Fibroblast of lung (primary cell): Measurements from ENCODE around the gene LYZL4. TPM values are rescaled to one million over a fixed set of nuclear protein-coding genes. Genes with fewer than 3 reads are reported as not detected.
A peak's percentile ranks its signal among the peaks of the same experiment; 100 is the strongest.

Experiments used
- DNase-seq, 2 donors: peaks; one replicate each; pipeline versions ENCODE4 v3.0.0 to v3.0.0-alpha.2; 2010; ENCODE audit warnings: low read depth in 2 of 2
- H2AFZ ChIP-seq: 2 replicates; pipeline ENCODE4 v1.5.1; 2012; ENCODE audit warnings: low read length, control low read depth, inconsistent platforms
- H3K27ac ChIP-seq: 2 replicates; pipeline ENCODE4 v1.5.1; 2011; ENCODE audit warnings: low read length, control low read depth; ENCODE audit not compliant: insufficient read depth
- H3K27me3 ChIP-seq: 2 replicates; pipeline ENCODE4 v1.5.1; 2011; ENCODE audit warnings: mild to moderate bottlenecking, low read length; ENCODE audit not compliant: control insufficient read depth, insufficient read depth
- H3K36me3 ChIP-seq: 2 replicates; pipeline ENCODE4 v1.5.1; 2011; ENCODE audit warnings: low read length; ENCODE audit not compliant: control insufficient read depth, insufficient read depth
- H3K4me1 ChIP-seq: 2 replicates; pipeline ENCODE4 v1.5.1; 2011; ENCODE audit warnings: low read length; ENCODE audit not compliant: control insufficient read depth, insufficient read depth; ENCODE audit errors: extremely low read depth
- H3K4me2 ChIP-seq: 2 replicates; pipeline ENCODE4 v1.5.1; 2011; ENCODE audit warnings: low read length, control low read depth; ENCODE audit not compliant: insufficient read depth; ENCODE audit errors: extremely low read depth
- H3K4me3 ChIP-seq, 4 experiments: fragments of 200-600 bp in 1 of 4; sonication (generic) in 1 of 4; replicated peaks in 1 of 4; 2 replicates each; pipeline ENCODE4 v1.5.1; 2011 to 2016; ENCODE audit warnings: low read length in 4 of 4, low read depth in 3 of 4, mild to moderate bottlenecking in 3 of 4, control low read depth in 2 of 4, inconsistent platforms in 1 of 4, mixed read lengths in 1 of 4; ENCODE audit not compliant: insufficient read depth in 1 of 4; ENCODE audit errors: control extremely low read depth in 1 of 4
- H3K79me2 ChIP-seq: 2 replicates; pipeline ENCODE4 v1.5.1; 2012; ENCODE audit warnings: mild to moderate bottlenecking, low read length, inconsistent platforms; ENCODE audit not compliant: control insufficient read depth, insufficient read depth
- H3K9ac ChIP-seq: 2 replicates; pipeline ENCODE4 v1.5.1; 2011; ENCODE audit warnings: mild to moderate bottlenecking, low read length, control low read depth; ENCODE audit not compliant: insufficient read depth
- H3K9me3 ChIP-seq: 2 replicates; pipeline ENCODE4 v1.5.1; 2012; ENCODE audit warnings: low read depth, low read length; ENCODE audit not compliant: control insufficient read depth, insufficient read depth
- H4K20me1 ChIP-seq: 2 replicates; pipeline ENCODE4 v1.5.1; 2011; ENCODE audit warnings: low read length; ENCODE audit not compliant: control insufficient read depth, insufficient read depth; ENCODE audit errors: extremely low read depth
- EZH2 ChIP-seq: IDR thresholded peaks from 2 replicates; pipeline ENCODE4 v1.5.1; 2012; ENCODE audit warnings: low read length, control low read depth, mild to moderate bottlenecking; ENCODE audit errors: missing control alignments
- polyA plus RNA-seq, 2 donors: library from polyadenylated mRNA; depleted of rRNA in 1 of 2; stranded (reverse) in 1 of 2; unstranded in 1 of 2; fragments of >200 nt; gene quantifications; 2 replicates each; pipeline ENCODE4 v1.2.1, GENCODE V29; 2011 to 2012; ENCODE audit warnings: missing spikeins in 1 of 2
- total RNA-seq: library from RNA; depleted of rRNA; stranded (reverse); fragments of >200 nt; gene quantifications from 2 replicates; pipeline ENCODE4 v1.2.1, GENCODE V29; 2014
- TF ChIP-seq, protein P1 (sequence below), 2 donors: IDR thresholded peaks in 1 of 2; conservative IDR thresholded peaks in 1 of 2; 1 replicate in 1 of 2; 2 replicates in 1 of 2; pipeline ENCODE4 v1.5.1; 2011 to 2012; ENCODE audit warnings: low read length in 2 of 2, control low read depth in 1 of 2, inconsistent platforms in 1 of 2, low read depth in 1 of 2, mild to moderate bottlenecking in 1 of 2

LYZL4 gene
- total and polyA plus RNA-seq, 2 donors (not counting 1 experiment from before 2014, with no cell fraction given) = not detected

DNA sequence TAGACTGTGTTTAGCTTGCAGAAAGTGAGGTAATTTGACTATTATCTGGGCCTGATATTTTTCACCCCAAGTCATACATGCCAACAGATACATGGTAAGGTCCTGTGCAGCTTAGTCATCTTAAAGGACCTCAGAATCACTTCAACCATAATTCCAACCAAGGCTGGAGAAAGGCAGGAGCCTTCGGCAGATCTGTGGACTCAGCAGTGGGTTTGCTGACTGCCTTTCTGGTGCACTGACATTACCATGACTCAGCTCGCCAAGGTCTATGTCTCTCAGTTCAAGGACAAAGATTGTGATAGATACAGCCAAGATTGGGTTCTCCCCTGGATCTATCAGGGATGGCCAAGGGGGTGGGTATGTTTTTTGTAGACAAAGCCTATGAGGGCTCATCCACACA lies 32.7 kb downstream of the LYZL4 start:
- Histone ChIP-seq H3K4me2 (no peak overlapping the region), H3K27ac (no peak overlapping the region), H3K27me3 (no peaks in the 10 kb centered on the region), H2AFZ (no peak overlapping the region), H3K4me3 (no peak overlapping the region), H3K36me3 (no peaks in the 10 kb centered on the region), H4K20me1 (no peaks in the 10 kb centered on the region), H3K4me1 (no peaks in the 10 kb centered on the region), H3K9ac (no peak overlapping the region), H3K9me3 (no peaks in the 10 kb centered on the region), H3K79me2 (no peaks in the 10 kb centered on the region)
- TF ChIP-seq, protein P1, sequence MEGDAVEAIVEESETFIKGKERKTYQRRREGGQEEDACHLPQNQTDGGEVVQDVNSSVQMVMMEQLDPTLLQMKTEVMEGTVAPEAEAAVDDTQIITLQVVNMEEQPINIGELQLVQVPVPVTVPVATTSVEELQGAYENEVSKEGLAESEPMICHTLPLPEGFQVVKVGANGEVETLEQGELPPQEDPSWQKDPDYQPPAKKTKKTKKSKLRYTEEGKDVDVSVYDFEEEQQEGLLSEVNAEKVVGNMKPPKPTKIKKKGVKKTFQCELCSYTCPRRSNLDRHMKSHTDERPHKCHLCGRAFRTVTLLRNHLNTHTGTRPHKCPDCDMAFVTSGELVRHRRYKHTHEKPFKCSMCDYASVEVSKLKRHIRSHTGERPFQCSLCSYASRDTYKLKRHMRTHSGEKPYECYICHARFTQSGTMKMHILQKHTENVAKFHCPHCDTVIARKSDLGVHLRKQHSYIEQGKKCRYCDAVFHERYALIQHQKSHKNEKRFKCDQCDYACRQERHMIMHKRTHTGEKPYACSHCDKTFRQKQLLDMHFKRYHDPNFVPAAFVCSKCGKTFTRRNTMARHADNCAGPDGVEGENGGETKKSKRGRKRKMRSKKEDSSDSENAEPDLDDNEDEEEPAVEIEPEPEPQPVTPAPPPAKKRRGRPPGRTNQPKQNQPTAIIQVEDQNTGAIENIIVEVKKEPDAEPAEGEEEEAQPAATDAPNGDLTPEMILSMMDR (conservative IDR thresholded peaks at IDR 0.05 in 1 of 2, IDR thresholded peaks at IDR 0.05 in 1 of 2; ENCODE audit: low read depth in 1 of 2, low read length in 2 of 2) = no peak
- TF ChIP-seq EZH2 = no peak
- peak in 1 of 2 donors; percentile 29 for DNase-seq

DNA sequence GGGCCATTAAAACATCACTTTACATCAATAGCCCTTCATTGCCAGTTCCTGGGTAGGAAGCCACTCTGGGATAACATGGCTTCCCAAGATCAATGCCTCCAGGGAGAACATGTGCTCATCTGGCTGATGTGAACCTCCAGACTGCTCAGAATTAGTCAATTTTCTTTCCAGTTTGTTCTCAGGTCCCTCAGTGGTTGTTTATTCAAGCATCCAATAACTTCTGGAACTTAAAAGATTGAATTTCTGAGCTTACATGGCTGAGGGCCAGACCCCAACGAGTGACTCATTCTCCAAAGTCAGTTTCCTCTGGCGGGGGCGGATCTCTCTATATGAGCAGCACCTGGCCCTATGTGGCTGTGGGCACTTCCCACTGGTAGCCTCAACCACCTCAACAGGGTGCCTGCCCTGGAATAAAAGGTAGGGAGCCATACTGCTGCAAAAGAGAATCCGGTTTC lies 34.0 kb downstream of the LYZL4 start:
- no peaks in the 10 kb centered on the region for H3K36me3 ChIP-seq
- no peak overlapping the region for H3K9ac ChIP-seq
- TF ChIP-seq, protein P1 (conservative IDR thresholded peaks at IDR 0.05 in 1 of 2, IDR thresholded peaks at IDR 0.05 in 1 of 2; ENCODE audit: low read depth in 1 of 2, low read length in 2 of 2) = no peak
- TF ChIP-seq EZH2 = no peak
- H3K4me2 ChIP-seq = no peak overlapping the region
- DNase-seq = peak; percentile 65 to 92
- H4K20me1 ChIP-seq = no peaks in the 10 kb centered on the region
- no peak overlapping the region for H3K4me3 ChIP-seq
- no peak overlapping the region for H2AFZ ChIP-seq
- no peak overlapping the region for H3K27ac ChIP-seq
- no peaks in the 10 kb centered on the region for H3K9me3 ChIP-seq
- no peaks in the 10 kb centered on the region for H3K27me3 ChIP-seq
- no peaks in the 10 kb centered on the region for H3K4me1 ChIP-seq
- no peaks in the 10 kb centered on the region for H3K79me2 ChIP-seq

DNA sequence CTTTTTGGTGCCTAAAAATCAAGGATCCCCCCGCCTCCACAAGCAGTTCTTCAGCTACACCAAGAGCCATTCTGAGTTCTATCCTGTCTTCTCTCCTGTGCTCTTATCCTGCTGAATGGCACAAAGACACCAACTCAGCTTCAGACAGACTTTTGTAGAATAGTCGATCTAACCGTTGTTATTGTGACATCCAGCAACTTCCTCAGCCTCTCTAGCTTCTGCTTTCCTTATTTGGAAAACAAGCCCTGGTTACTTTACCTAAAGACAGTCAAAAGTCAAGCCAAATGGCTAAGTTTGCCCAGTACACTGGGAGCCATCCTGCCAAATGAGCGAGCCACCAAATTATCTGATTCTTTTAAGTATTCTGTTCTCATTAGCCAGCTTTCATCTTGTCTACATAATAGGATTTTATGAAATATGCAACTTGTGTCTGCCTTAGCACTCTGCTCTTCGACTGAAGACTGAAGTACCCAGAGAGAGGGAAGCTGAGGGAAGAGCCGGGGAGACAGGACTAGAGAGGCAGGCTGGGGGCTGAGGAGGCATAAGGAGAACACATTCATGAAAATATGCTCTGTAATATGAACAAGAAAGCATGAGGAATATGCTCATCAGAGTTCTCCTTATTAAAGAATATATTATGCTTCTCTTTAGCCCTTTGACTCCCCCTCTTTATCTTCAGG lies 35.1 kb downstream of the LYZL4 start:
- Histone ChIP-seq H3K4me2 (no peak overlapping the region), H3K79me2 (no peaks in the 10 kb centered on the region), H3K9ac (no peak overlapping the region), H4K20me1 (no peaks in the 10 kb centered on the region), H3K27me3 (no peaks in the 10 kb centered on the region), H3K4me3 (no peak overlapping the region), H2AFZ (no peak overlapping the region), H3K36me3 (no peaks in the 10 kb centered on the region), H3K9me3 (no peaks in the 10 kb centered on the region), H3K4me1 (no peaks in the 10 kb centered on the region), H3K27ac (no peak overlapping the region)
- TF ChIP-seq, protein P1 (conservative IDR thresholded peaks at IDR 0.05 in 1 of 2, IDR thresholded peaks at IDR 0.05 in 1 of 2; ENCODE audit: low read depth in 1 of 2, low read length in 2 of 2) = no peak
- TF ChIP-seq EZH2 = no peak
- no peak for DNase-seq
